ENCODE measurements around the gene TSPAN32.

- TF ChIP-seq, protein P1, sequence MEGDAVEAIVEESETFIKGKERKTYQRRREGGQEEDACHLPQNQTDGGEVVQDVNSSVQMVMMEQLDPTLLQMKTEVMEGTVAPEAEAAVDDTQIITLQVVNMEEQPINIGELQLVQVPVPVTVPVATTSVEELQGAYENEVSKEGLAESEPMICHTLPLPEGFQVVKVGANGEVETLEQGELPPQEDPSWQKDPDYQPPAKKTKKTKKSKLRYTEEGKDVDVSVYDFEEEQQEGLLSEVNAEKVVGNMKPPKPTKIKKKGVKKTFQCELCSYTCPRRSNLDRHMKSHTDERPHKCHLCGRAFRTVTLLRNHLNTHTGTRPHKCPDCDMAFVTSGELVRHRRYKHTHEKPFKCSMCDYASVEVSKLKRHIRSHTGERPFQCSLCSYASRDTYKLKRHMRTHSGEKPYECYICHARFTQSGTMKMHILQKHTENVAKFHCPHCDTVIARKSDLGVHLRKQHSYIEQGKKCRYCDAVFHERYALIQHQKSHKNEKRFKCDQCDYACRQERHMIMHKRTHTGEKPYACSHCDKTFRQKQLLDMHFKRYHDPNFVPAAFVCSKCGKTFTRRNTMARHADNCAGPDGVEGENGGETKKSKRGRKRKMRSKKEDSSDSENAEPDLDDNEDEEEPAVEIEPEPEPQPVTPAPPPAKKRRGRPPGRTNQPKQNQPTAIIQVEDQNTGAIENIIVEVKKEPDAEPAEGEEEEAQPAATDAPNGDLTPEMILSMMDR (IDR thresholded peaks at IDR 0.05): no peak
- TF ChIP-seq ZFX (IDR thresholded peaks at IDR 0.05; ENCODE audit: borderline replicate concordance): no peak
Measured at GRCh38 chr11:2303627-2304505, 2.1 kb downstream of the TSPAN32 start.
